Measurements from ENCODE around the gene CRY2. TPM values are rescaled to one million over a fixed set of nuclear protein-coding genes. Genes with fewer than 3 reads are reported as not detected.

The CRY2 gene
- total and polyA plus RNA-seq, 2 of the 13 experiments (the other 11 are each of a cell fraction or from before 2014, with no cell fraction given), result 10.1 to 12.2 TPM

DNA sequence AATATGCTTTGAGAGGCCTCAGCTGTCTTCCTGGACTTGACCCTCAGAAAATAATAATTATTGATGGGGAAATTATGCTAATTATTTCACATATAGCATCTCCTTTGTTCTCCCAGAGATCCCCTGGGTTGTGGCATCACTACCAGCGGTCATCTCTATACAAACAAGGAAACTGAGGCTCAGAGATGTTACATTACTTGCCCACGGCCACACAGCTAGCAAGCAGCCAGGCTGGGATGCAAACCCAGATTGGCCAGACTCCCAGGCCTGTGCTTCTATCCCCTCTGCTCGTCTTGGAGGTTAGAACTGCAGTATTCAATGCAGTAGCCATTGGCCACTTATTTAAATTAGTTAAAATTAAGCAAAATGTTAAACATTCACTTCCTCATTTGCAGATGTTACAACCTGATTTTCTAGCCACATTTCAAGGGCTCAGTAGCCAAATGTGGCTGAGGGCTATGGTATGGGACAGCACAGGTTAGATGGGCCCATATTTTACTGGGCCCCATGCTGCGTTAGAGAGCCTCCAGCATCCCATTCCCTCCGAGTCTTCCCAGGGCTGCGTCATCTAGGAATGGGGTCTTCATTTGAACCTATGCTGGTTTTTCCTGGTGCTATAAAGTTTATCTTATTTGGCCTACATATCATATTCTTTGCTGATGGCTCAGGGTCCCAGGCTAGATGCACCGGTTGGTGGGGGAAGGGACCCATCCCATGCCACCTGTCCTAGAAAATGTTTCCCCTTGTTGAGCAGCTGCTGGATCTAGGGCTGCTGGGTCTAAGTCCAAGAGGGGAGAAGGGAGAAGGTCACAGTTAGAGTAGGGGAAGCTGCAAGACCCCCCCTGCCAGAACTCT, 40.1 kb upstream of the CRY2 start:
- ATAC-seq (no peak), DNase-seq (ENCODE audit: low spot score) (no peak), FAIRE-seq (no peak)
- Histone ChIP-seq H3K36me3 (replicated peaks in 1 of 2; ENCODE audit: control insufficient read depth in 1 of 2, insufficient read depth in 2 of 2, low read length in 2 of 2) (peaks cover 1 to 16% of the 10 kb centered on the region in 2 experiments; a peak in 2 of 5 replicates), H3K4me1 (ENCODE audit: insufficient read depth, low read length) (peaks cover 32% of the 10 kb centered on the region), H3K4me3 (replicated peaks in 1 of 3; ENCODE audit: insufficient read depth in 1 of 3, low read depth in 2 of 3, low read length in 3 of 3) (peak overlapping the region; percentile 81 to 89 (median 82); a peak in 4 of 6 replicates), H2AFZ (ENCODE audit: low read length) (no peak overlapping the region), H3K27me3 (ENCODE audit: control insufficient read depth in 1 of 2, insufficient read depth in 2 of 2, low read length in 2 of 2) (peaks cover 0 to 11% of the 10 kb centered on the region in 2 experiments; a peak in 1 of 5 replicates), H3K9ac (ENCODE audit: insufficient read depth, low read depth, low read length) (peak overlapping the region; percentile 13; the same call in 1 of the 2 replicates), H4K20me1 (ENCODE audit: insufficient read depth, low read length) (no peaks in the 10 kb centered on the region; the same call in none of the 2 replicates), H3K4me2 (ENCODE audit: low read depth, low read length) (peak overlapping the region; percentile 93), H3K27ac (ENCODE audit: extremely low read length, insufficient read depth, low read length) (no peak overlapping the region), H3K9me3 (ENCODE audit: low read length) (no peaks in the 10 kb centered on the region), H3K79me2 (ENCODE audit: insufficient read depth, low read length) (peaks cover 11% of the 10 kb centered on the region)
- ChIA-PET CTCF (ENCODE audit: low intra/inter-chr PET ratio, low total read pairs) (no interaction called here), POLR2A (interaction anchor here (1.5 to 4.1 kb wide), 2 partner anchors 12 to 40 kb away, joined by 6 to 14 read pairs; partner anchors contain the start of gene CRY2)
- no TSS peak for BruUV-seq (replicated peaks)
- in situ Hi-C loops (cut with HindIII; ENCODE audit: extremely low pct_ligation_motif_present, low pct_unique_long_range_greater_than_20kb), result no loop called here
- 91% methylated on average over 7 of the region's 7 CpGs for WGBS (ENCODE audit: low lambda C conversion rate)
- intact Hi-C loops (cut with micrococcal nuclease; ENCODE audit: unreplicated experiment), result no loop called here
- TF ChIP-seq ELF4 (CRISPR knock-in tag; IDR thresholded peaks at IDR 0.05; ENCODE audit: borderline replicate concordance), result no peak
- TF ChIP-seq ZNF224 (CRISPR knock-in tag; IDR thresholded peaks at IDR 0.05), result no peak
- TF ChIP-seq ZNF577 (CRISPR knock-in tag; IDR thresholded peaks at IDR 0.05; ENCODE audit: borderline replicate concordance, low read depth), result no peak
- TF ChIP-seq ZNF768 (CRISPR knock-in tag; IDR thresholded peaks at IDR 0.05), result peak; percentile 72; the same call in 1 of the 2 replicates

DNA sequence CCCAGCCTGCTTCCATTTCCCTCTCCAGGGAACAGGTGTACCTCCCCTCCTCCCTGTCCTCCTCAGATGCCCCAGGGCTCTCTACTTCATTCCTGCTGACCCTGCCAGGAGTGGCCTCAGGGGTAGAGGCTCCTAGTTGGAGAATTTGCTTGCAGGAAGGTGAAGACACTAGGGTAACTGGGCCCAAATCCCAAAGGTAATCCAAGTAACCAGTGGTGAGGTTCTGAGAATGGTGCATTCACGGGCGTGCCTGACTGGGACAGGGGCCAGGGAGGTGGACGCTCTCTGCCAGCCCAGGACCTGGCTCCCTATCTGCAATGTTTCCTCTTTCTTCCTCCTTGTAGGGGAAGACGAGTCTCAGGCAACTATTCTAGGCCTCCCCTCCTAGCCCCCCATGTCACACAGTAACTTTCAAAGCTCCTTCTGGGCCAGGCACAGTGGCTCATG, 39.5 kb upstream of the CRY2 start:
- ChIA-PET POLR2A (interaction anchor here (4.1 kb wide), 1 partner anchor 39 kb away, joined by 14 read pairs; the partner anchor contains the start of gene CRY2), CTCF (ENCODE audit: low intra/inter-chr PET ratio, low total read pairs) (no interaction called here)
- in situ Hi-C loops (cut with HindIII; ENCODE audit: extremely low pct_ligation_motif_present, low pct_unique_long_range_greater_than_20kb) (no loop called here), intact Hi-C loops (cut with micrococcal nuclease; ENCODE audit: unreplicated experiment) (no loop called here)
- H3K9ac ChIP-seq (ENCODE audit: insufficient read depth, low read depth, low read length), result no peak overlapping the region
- no peak overlapping the region for H2AFZ ChIP-seq (ENCODE audit: low read length)
- peak overlapping the region; percentile 93 for H3K4me2 ChIP-seq (ENCODE audit: low read depth, low read length)
- WGBS (ENCODE audit: low lambda C conversion rate), result 93% methylated on average over 3 of the region's 4 CpGs
- H3K27me3 ChIP-seq (ENCODE audit: control insufficient read depth in 1 of 2, insufficient read depth in 2 of 2, low read length in 2 of 2), result peaks cover 0 to 5% of the 10 kb centered on the region in 2 experiments; a peak in 1 of 5 replicates
- ATAC-seq, result no peak
- no peaks in the 10 kb centered on the region for H3K9me3 ChIP-seq (ENCODE audit: low read length)
- H4K20me1 ChIP-seq (ENCODE audit: insufficient read depth, low read length), result no peaks in the 10 kb centered on the region; the same call in none of the 2 replicates
- no peak for FAIRE-seq
- H3K79me2 ChIP-seq (ENCODE audit: insufficient read depth, low read length), result peaks cover 11% of the 10 kb centered on the region
- H3K4me3 ChIP-seq (replicated peaks in 1 of 3; ENCODE audit: insufficient read depth in 1 of 3, low read depth in 2 of 3, low read length in 3 of 3), result 0 out of 6 replicates have a peak overlapping the region, but pooled peaks of 1 of the 3 experiments have one; percentile 89
- H3K36me3 ChIP-seq (replicated peaks in 1 of 2; ENCODE audit: control insufficient read depth in 1 of 2, insufficient read depth in 2 of 2, low read length in 2 of 2), result peaks cover 1 to 16% of the 10 kb centered on the region in 2 experiments; a peak in 2 of 5 replicates
- peaks cover 32% of the 10 kb centered on the region for H3K4me1 ChIP-seq (ENCODE audit: insufficient read depth, low read length)
- no peak overlapping the region for H3K27ac ChIP-seq (ENCODE audit: extremely low read length, insufficient read depth, low read length)
- no peak for DNase-seq (ENCODE audit: low spot score)
- no TSS peak for BruUV-seq (replicated peaks)
- TF ChIP-seq, protein P1, sequence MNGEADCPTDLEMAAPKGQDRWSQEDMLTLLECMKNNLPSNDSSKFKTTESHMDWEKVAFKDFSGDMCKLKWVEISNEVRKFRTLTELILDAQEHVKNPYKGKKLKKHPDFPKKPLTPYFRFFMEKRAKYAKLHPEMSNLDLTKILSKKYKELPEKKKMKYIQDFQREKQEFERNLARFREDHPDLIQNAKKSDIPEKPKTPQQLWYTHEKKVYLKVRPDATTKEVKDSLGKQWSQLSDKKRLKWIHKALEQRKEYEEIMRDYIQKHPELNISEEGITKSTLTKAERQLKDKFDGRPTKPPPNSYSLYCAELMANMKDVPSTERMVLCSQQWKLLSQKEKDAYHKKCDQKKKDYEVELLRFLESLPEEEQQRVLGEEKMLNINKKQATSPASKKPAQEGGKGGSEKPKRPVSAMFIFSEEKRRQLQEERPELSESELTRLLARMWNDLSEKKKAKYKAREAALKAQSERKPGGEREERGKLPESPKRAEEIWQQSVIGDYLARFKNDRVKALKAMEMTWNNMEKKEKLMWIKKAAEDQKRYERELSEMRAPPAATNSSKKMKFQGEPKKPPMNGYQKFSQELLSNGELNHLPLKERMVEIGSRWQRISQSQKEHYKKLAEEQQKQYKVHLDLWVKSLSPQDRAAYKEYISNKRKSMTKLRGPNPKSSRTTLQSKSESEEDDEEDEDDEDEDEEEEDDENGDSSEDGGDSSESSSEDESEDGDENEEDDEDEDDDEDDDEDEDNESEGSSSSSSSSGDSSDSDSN (CRISPR knock-in tag; IDR thresholded peaks at IDR 0.05), result no peak
- TF ChIP-seq ZMYM3 (CRISPR knock-in tag; IDR thresholded peaks at IDR 0.05) (no peak), DR1 (CRISPR knock-in tag; IDR thresholded peaks at IDR 0.05) (no peak), ELF1 (CRISPR knock-in tag; IDR thresholded peaks at IDR 0.05) (no peak)
- TF ChIP-seq, protein P2, sequence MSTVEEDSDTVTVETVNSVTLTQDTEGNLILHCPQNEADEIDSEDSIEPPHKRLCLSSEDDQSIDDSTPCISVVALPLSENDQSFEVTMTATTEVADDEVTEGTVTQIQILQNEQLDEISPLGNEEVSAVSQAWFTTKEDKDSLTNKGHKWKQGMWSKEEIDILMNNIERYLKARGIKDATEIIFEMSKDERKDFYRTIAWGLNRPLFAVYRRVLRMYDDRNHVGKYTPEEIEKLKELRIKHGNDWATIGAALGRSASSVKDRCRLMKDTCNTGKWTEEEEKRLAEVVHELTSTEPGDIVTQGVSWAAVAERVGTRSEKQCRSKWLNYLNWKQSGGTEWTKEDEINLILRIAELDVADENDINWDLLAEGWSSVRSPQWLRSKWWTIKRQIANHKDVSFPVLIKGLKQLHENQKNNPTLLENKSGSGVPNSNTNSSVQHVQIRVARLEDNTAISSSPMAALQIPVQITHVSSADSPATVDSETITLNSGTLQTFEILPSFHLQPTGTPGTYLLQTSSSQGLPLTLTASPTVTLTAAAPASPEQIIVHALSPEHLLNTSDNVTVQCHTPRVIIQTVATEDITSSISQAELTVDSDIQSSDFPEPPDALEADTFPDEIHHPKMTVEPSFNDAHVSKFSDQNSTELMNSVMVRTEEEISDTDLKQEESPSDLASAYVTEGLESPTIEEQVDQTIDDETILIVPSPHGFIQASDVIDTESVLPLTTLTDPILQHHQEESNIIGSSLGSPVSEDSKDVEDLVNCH (CRISPR knock-in tag; IDR thresholded peaks at IDR 0.05), result no peak

Measured in HepG2 (cell line).